D721Med (cell line): ENCODE measurements around the gene JMJD1C.

Experiments
- DNase-seq: peaks from one replicate; pipeline ENCODE4 v3.0.0; 2011; ENCODE audit warnings: low spot score; ENCODE audit not compliant: insufficient read length
- FAIRE-seq: peaks from 2 replicates; lab custom pipeline; 2011; peaks lifted over from hg19 to GRCh38; lab: Jason Lieb, UNC
- TF ChIP-seq, protein P1 (sequence below): IDR thresholded peaks from 2 replicates; pipeline ENCODE4 v1.5.1; 2012; ENCODE audit warnings: mild to moderate bottlenecking, control low read depth; ENCODE audit not compliant: insufficient read depth; ENCODE audit errors: missing control alignments

The JMJD1C gene

GRCh38 chr10:63319231-63319630 is 146.5 kb downstream of the JMJD1C start:
- no peak for FAIRE-seq
- TF ChIP-seq, protein P1, sequence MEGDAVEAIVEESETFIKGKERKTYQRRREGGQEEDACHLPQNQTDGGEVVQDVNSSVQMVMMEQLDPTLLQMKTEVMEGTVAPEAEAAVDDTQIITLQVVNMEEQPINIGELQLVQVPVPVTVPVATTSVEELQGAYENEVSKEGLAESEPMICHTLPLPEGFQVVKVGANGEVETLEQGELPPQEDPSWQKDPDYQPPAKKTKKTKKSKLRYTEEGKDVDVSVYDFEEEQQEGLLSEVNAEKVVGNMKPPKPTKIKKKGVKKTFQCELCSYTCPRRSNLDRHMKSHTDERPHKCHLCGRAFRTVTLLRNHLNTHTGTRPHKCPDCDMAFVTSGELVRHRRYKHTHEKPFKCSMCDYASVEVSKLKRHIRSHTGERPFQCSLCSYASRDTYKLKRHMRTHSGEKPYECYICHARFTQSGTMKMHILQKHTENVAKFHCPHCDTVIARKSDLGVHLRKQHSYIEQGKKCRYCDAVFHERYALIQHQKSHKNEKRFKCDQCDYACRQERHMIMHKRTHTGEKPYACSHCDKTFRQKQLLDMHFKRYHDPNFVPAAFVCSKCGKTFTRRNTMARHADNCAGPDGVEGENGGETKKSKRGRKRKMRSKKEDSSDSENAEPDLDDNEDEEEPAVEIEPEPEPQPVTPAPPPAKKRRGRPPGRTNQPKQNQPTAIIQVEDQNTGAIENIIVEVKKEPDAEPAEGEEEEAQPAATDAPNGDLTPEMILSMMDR = no peak

GRCh38 chr10:63318491-63318890 is 147.3 kb downstream of the JMJD1C start:
- TF ChIP-seq, protein P1 = no peak
- no peak for DNase-seq
- no peak for FAIRE-seq

More at GRCh38 chr10:63319231-63319630, 146.5 kb downstream of the JMJD1C start:
- DNase-seq = no peak

DNA sequence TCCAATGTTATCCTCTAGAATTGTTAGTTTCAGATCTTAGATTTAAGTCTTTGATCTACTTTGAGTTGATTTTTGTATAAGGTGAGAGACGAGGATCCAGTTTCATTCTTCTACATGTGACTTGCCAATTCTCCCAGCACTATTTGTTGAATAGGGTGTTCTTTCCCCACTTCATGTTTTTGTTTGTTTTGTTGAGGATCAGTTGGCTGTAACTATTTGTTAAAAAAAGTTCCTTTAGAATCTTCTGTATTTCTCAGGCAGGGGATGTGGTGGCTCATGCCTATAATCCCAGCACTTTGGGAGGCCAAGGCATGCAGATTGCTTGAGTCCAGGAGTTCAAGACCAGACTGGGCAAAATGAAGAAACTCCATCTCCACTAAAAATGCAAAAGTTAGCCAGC is 151.8 kb downstream of the JMJD1C start:
- TF ChIP-seq, protein P1 = no peak
- no peak for FAIRE-seq
- no peak for DNase-seq

GRCh38 chr10:63313066-63313717 is 152.6 kb downstream of the JMJD1C start:
- FAIRE-seq (no peak), DNase-seq (no peak)
- TF ChIP-seq, protein P1 = no peak

- TF ChIP-seq, protein P1 = no peak
- no peak for FAIRE-seq
- DNase-seq = no peak
Observed at GRCh38 chr10:63308628-63309027, 157.1 kb downstream of the JMJD1C start.

GRCh38 chr10:63304146-63304545 is 161.6 kb downstream of the JMJD1C start:
- DNase-seq (no peak), FAIRE-seq (no peak)
- TF ChIP-seq, protein P1 = no peak

DNA sequence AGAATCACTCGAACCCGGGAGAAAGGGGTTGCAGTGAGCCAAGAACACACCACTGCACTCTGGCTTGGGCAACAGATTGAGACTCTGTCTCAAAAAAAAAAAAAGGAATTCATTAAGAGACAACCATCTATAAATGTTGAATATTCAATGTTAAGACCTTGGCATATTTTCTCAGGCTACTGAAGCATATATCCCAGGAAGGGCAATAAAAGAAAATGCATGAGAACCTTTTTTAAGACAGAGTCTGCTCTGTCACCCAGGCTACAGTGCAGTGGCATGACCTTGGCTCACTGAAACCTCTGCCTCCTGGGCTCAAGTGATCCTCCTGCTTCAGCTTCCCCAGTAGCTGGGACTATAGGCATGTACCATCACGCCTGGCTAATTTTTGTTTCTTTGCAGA is 165.0 kb downstream of the JMJD1C start:
- DNase-seq (no peak), FAIRE-seq (no peak)
- TF ChIP-seq, protein P1 = no peak
